Endodermal cell (in vitro differentiated cells): ENCODE data around the gene CENPP. TPM values are rescaled to one million over a fixed set of nuclear protein-coding genes. Genes with fewer than 3 reads are reported as not detected.

ENCODE experiments used
- DNase-seq: peaks from one replicate; pipeline ENCODE4 v3.0.0-alpha.2; 2017
- H3K27ac ChIP-seq: 2 replicates; pipeline ENCODE4 v1.5.1; 2013; ENCODE audit warnings: mild to moderate bottlenecking, low read depth, low read length, moderate library complexity
- H3K27me3 ChIP-seq: 2 replicates; pipeline ENCODE4 v1.6.1; 2013; ENCODE audit warnings: mild to moderate bottlenecking, low read length, moderate library complexity; ENCODE audit not compliant: insufficient read depth, control insufficient read depth, poor library complexity, severe bottlenecking
- H3K36me3 ChIP-seq: 2 replicates; pipeline ENCODE4 v1.7.0; 2013; ENCODE audit warnings: mild to moderate bottlenecking, low read length, moderate library complexity; ENCODE audit not compliant: control insufficient read depth, insufficient read depth
- H3K4me1 ChIP-seq: one replicate; pipeline ENCODE4 v1.7.0; 2013; ENCODE audit warnings: low read length; ENCODE audit not compliant: control insufficient read depth, insufficient read depth
- H3K4me3 ChIP-seq: 2 replicates; pipeline ENCODE4 v1.5.1; 2013; ENCODE audit warnings: mild to moderate bottlenecking, low read length, moderate library complexity
- H3K9ac ChIP-seq: 2 replicates; pipeline ENCODE4 v1.6.1; 2013; ENCODE audit warnings: mild to moderate bottlenecking, low read length, moderate library complexity; ENCODE audit not compliant: poor library complexity, severe bottlenecking; ENCODE audit errors: extremely low read depth
- H3K9me3 ChIP-seq: 2 replicates; pipeline ENCODE4 v1.6.1; 2013; ENCODE audit warnings: mild to moderate bottlenecking, low read length, moderate library complexity; ENCODE audit not compliant: control insufficient read depth
- H3K27ac Mint-ChIP-seq: 2 replicates; pipeline ENCODE4 v1.8.0; 2020; ENCODE audit warnings: mixed read lengths
- H3K27me3 Mint-ChIP-seq: 2 replicates; pipeline ENCODE4 v1.8.0; 2021; ENCODE audit warnings: mild to moderate bottlenecking, mixed read lengths; ENCODE audit not compliant: insufficient read depth
- H3K36me3 Mint-ChIP-seq: 2 replicates; pipeline ENCODE4 v1.8.0; 2020; ENCODE audit warnings: low read depth, mixed read lengths
- H3K4me1 Mint-ChIP-seq: 2 replicates; pipeline ENCODE4 v1.8.0; 2020; ENCODE audit warnings: mixed read lengths
- H3K4me3 Mint-ChIP-seq: 2 replicates; pipeline ENCODE4 v1.8.0; 2020; ENCODE audit warnings: mild to moderate bottlenecking, moderate library complexity, mixed read lengths
- H3K9me3 Mint-ChIP-seq: 2 replicates; pipeline ENCODE4 v1.8.0; 2020; ENCODE audit warnings: mild to moderate bottlenecking, mixed read lengths
- CTCF ChIP-seq: fragments of 200-600 bp; sonication (generic); conservative IDR thresholded peaks from 2 replicates; pipeline ENCODE4 v1.5.0; 2021; ENCODE audit warnings: antibody characterized with exemption, mild to moderate bottlenecking
- WGBS, 2 experiments: methylation state at CpG; one replicate each; pipeline versions ENCODE4 v1.1.5 to v1.1.7; 2013; ENCODE audit warnings: missing lambda C conversion rate in 2 of 2, mixed read lengths in 1 of 2; ENCODE audit not compliant: insufficient coverage in 1 of 2, insufficient read length in 1 of 2; 5-methylcytosine and 5-hydroxymethylcytosine counted together
- total RNA-seq, 2 donors: library from RNA; stranded (reverse); fragmentation: NEBNext Ultra II Directional in 1 of 2; extraction: Animal tissue kit (Norgen Biotek cat#: 25700) in 1 of 2; gene quantifications; 2 replicates in 1 of 2; 3 replicates in 1 of 2; pipeline ENCODE4 v1.2.1, GENCODE V29; 2021

The CENPP gene
- total RNA-seq, 2 donors from 2014 or later: 8.2 to 9.2 TPM

- H3K4me3 Mint-ChIP-seq: no peak overlapping the region
- H3K27ac ChIP-seq: no peak overlapping the region
- no peaks in the 10 kb centered on the region for H3K27me3 Mint-ChIP-seq
- no peak overlapping the region for H3K27ac Mint-ChIP-seq
- no peak for TF ChIP-seq CTCF
- H3K4me1 Mint-ChIP-seq: peaks cover 1% of the 10 kb centered on the region
- H3K36me3 ChIP-seq: no peaks in the 10 kb centered on the region
- DNase-seq: no peak
- no peaks in the 10 kb centered on the region for H3K27me3 ChIP-seq
- H3K4me1 ChIP-seq: no peaks in the 10 kb centered on the region
- no peaks in the 10 kb centered on the region for H3K9me3 ChIP-seq
- no peaks in the 10 kb centered on the region for H3K9me3 Mint-ChIP-seq
- WGBS, 2 experiments: 88 to 95% methylated on average over 3 of the region's 3 CpGs
- no peak overlapping the region for H3K9ac ChIP-seq
- no peak overlapping the region for H3K4me3 ChIP-seq
- H3K36me3 Mint-ChIP-seq: no peaks in the 10 kb centered on the region
These were observed 148.8 kb downstream of the CENPP start for GRCh38 chr9:92474587-92474986.

- H3K4me1 ChIP-seq: no peaks in the 10 kb centered on the region
- H3K36me3 ChIP-seq: no peaks in the 10 kb centered on the region
- H3K36me3 Mint-ChIP-seq: no peaks in the 10 kb centered on the region
- no peak overlapping the region for H3K4me3 Mint-ChIP-seq
- no peak overlapping the region for H3K27ac Mint-ChIP-seq
- H3K9me3 ChIP-seq: no peaks in the 10 kb centered on the region
- WGBS, 2 experiments: 82% methylated on average over 1 of the region's 1 CpG; no CpG with 5 or more reads in 1 of the 2 experiments
- H3K27ac ChIP-seq: no peak overlapping the region
- peaks cover 8% of the 10 kb centered on the region for H3K4me1 Mint-ChIP-seq
- H3K27me3 ChIP-seq: no peaks in the 10 kb centered on the region
- H3K9ac ChIP-seq: no peak overlapping the region
- TF ChIP-seq CTCF: no peak
- no peaks in the 10 kb centered on the region for H3K27me3 Mint-ChIP-seq
- no peak overlapping the region for H3K4me3 ChIP-seq
- H3K9me3 Mint-ChIP-seq: no peaks in the 10 kb centered on the region
- no peak for DNase-seq
These were observed 151.2 kb downstream of the CENPP start for GRCh38 chr9:92476962-92477361.

GRCh38 chr9:92478783-92479182 is 153.0 kb downstream of the CENPP start:
- no peak for DNase-seq
- H3K4me3 ChIP-seq: no peak overlapping the region
- H3K27me3 ChIP-seq: no peaks in the 10 kb centered on the region
- no peak for TF ChIP-seq CTCF
- no peak overlapping the region for H3K27ac ChIP-seq
- 91 to 100% methylated on average over 1 to 7 of the region's 7 CpGs for WGBS, 2 experiments
- no peaks in the 10 kb centered on the region for H3K36me3 ChIP-seq
- no peak overlapping the region for H3K9ac ChIP-seq
- no peak overlapping the region for H3K27ac Mint-ChIP-seq
- H3K9me3 Mint-ChIP-seq: no peaks in the 10 kb centered on the region
- no peak overlapping the region for H3K4me3 Mint-ChIP-seq
- H3K27me3 Mint-ChIP-seq: no peaks in the 10 kb centered on the region
- H3K4me1 ChIP-seq: no peaks in the 10 kb centered on the region
- H3K36me3 Mint-ChIP-seq: no peaks in the 10 kb centered on the region
- peaks cover 8% of the 10 kb centered on the region for H3K4me1 Mint-ChIP-seq
- no peaks in the 10 kb centered on the region for H3K9me3 ChIP-seq
